GM23338 (cell line): ENCODE results near the gene CD59.
A peak's percentile ranks its signal among the peaks of the same experiment; 100 is the strongest.

ENCODE experiments used
- CREB1 ChIP-seq: fragments of 250-450 bp; sonication (Bioruptor Pico); IDR thresholded peaks from 2 replicates; pipeline ENCODE4 v1.5.0; 2020; ENCODE audit warnings: low read depth, mild to moderate bottlenecking, moderate library complexity
- CTCF ChIP-seq, 2 experiments: fragments of 200-600 bp in 1 of 2; sonication (generic) in 1 of 2; conservative IDR thresholded peaks; 2 replicates each; pipeline versions ENCODE4 v1.5.1 to v1.6.1; 2016 to 2017; ENCODE audit warnings: antibody characterized with exemption in 2 of 2, low read depth in 2 of 2, mild to moderate bottlenecking in 2 of 2, moderate library complexity in 1 of 2
- ETS1 ChIP-seq: IDR thresholded peaks from 2 replicates; pipeline ENCODE4 v1.6.1; 2016; ENCODE audit warnings: antibody characterized with exemption
- EZH2 ChIP-seq: fragments of 200-600 bp; sonication (generic); IDR thresholded peaks from one replicate; pipeline ENCODE4 v1.8.0; 2017; ENCODE audit warnings: antibody characterized with exemption, mild to moderate bottlenecking, low read depth; ENCODE audit not compliant: unreplicated experiment
- EZH2phosphoT487 ChIP-seq: fragments of 200-600 bp; sonication (generic); IDR thresholded peaks from one replicate; pipeline ENCODE4 v1.8.1; 2018; ENCODE audit warnings: antibody characterized with exemption; ENCODE audit not compliant: unreplicated experiment
- JUNB ChIP-seq: IDR thresholded peaks from one replicate; pipeline ENCODE4 v1.6.1; 2016; ENCODE audit warnings: antibody characterized with exemption; ENCODE audit not compliant: unreplicated experiment
- NANOG ChIP-seq: IDR thresholded peaks from 2 replicates; pipeline ENCODE4 v1.6.1; 2016; ENCODE audit warnings: antibody characterized with exemption, borderline replicate concordance
- POLR2AphosphoS5 ChIP-seq: IDR thresholded peaks from 2 replicates; pipeline ENCODE4 v1.6.1; 2016; ENCODE audit warnings: antibody characterized with exemption, low read depth
- REST ChIP-seq: IDR thresholded peaks from one replicate; pipeline ENCODE4 v1.6.1; 2018; ENCODE audit warnings: antibody characterized with exemption; ENCODE audit not compliant: unreplicated experiment
- STAT1 ChIP-seq: IDR thresholded peaks from one replicate; pipeline ENCODE4 v1.6.1; 2016; ENCODE audit warnings: antibody characterized with exemption; ENCODE audit not compliant: unreplicated experiment
- ZNF114 ChIP-seq: fragments of 250-450 bp; sonication (Bioruptor Pico); IDR thresholded peaks from 2 replicates; pipeline ENCODE4 v1.5.0; 2020; ENCODE audit warnings: mild to moderate bottlenecking, moderate library complexity
- ZNF331 ChIP-seq: fragments of 250-450 bp; sonication (Bioruptor Pico); IDR thresholded peaks from 2 replicates; pipeline ENCODE4 v1.5.0; 2020; ENCODE audit warnings: low read depth, mild to moderate bottlenecking, moderate library complexity
- ZNF462 ChIP-seq: fragments of 250-450 bp; sonication (Bioruptor Pico); IDR thresholded peaks from 2 replicates; pipeline ENCODE4 v1.5.0; 2020; ENCODE audit warnings: mild to moderate bottlenecking, moderate library complexity

GRCh38 chr11:33736148-33736812 lies at the start of gene CD59:
- TF ChIP-seq CTCF (conservative IDR thresholded peaks at IDR 0.05; ENCODE audit: low read depth in 2 of 2) (no peak), EZH2 (no peak), EZH2phosphoT487 (no peak), POLR2AphosphoS5 (peak; percentile 91), ZNF462 (CRISPR knock-in tag) (no peak), CREB1 (CRISPR knock-in tag) (no peak), ZNF114 (no peak), NANOG (no peak), REST (no peak), ZNF331 (CRISPR knock-in tag) (no peak), ETS1 (no peak), JUNB (no peak), STAT1 (no peak)
